HCT116 (cell line): ENCODE results near the gene NAT9. TPM values are rescaled to one million over a fixed set of nuclear protein-coding genes. Genes with fewer than 3 reads are reported as not detected.

Experiments used
- ATAC-seq: fragments of 200-7000 bp; cut with Tn5 transposase; 2 replicates; pipeline ENCODE4 v1.9.1; 2020; ENCODE audit warnings: mild to moderate bottlenecking, moderate library complexity
- BruUV-seq: library from RNA; stranded (reverse); fragments of 400-500 nt; replicated peaks from 2 replicates; lab custom pipeline; 2021; lab: Mats Ljungman, UMichigan
- CTCF ChIA-PET: fragments of 300-600 bp; sonication (Branson Sonifier 250); formaldehyde crosslinking; loops from one replicate; lab custom pipeline; 2021; ENCODE audit warnings: antibody characterized with exemption; lab: Charles Lee
- POLR2A ChIA-PET: fragments of 300-600, 350-600 bp; sonication (Branson Sonifier 250); formaldehyde crosslinking; loops from one replicate; lab custom pipeline; 2021; ENCODE audit warnings: antibody characterized with exemption; lab: Charles Lee
- RAD21 ChIA-PET, 2 experiments: fragments of 300-600 bp; sonication (Branson Sonifier 250); formaldehyde crosslinking; loops; one replicate each; lab custom pipeline; 2023; ENCODE audit warnings: low total read pairs in 2 of 2; ENCODE audit not compliant: uncharacterized antibody in 2 of 2, unreplicated experiment in 2 of 2, low non-redundant PET in 1 of 2; lab: Charles Lee
- DNase-seq: peaks from one replicate; pipeline ENCODE4 v3.0.0-alpha.2; 2010; ENCODE audit warnings: low read depth, low spot score
- H2AFZ ChIP-seq: fragments of 200-600 bp; shearing (Covaris generic), sonication (generic); 2 replicates; pipeline ENCODE4 v1.6.1; 2017; ENCODE audit warnings: low read depth, mixed run types, mixed read lengths, antibody characterized with exemption, low read length; ENCODE audit not compliant: poor library complexity, severe bottlenecking
- H3K27ac ChIP-seq: 2 replicates; pipeline ENCODE4 v1.5.1; 2012; ENCODE audit warnings: low read depth, low read length
- H3K27me3 ChIP-seq: fragments of 200-600 bp; sonication (generic); 2 replicates; pipeline ENCODE4 v1.6.1; 2016; ENCODE audit warnings: mixed run types, low read length, mixed read lengths; ENCODE audit not compliant: insufficient read depth
- H3K36me3 ChIP-seq, 2 experiments: fragments of 200-500 bp in 1 of 2; fragments of 200-600 bp in 1 of 2; sonication (Bioruptor generic) in 1 of 2; sonication (generic) in 1 of 2; 2 replicates each; pipeline versions ENCODE4 v1.5.1 to v1.6.1; 2014 to 2016; ENCODE audit warnings: low read length in 2 of 2, inconsistent platforms in 1 of 2, mixed read lengths in 1 of 2, mixed run types in 1 of 2; ENCODE audit not compliant: insufficient read depth in 2 of 2, control insufficient read depth in 1 of 2
- H3K4me1 ChIP-seq, 2 experiments: fragments of 200-600 bp in 1 of 2; sonication (generic) in 1 of 2; 2 replicates each; pipeline versions ENCODE4 v1.5.1 to v1.6.1; 2012 to 2017; ENCODE audit warnings: low read length in 2 of 2, inconsistent platforms in 1 of 2, mild to moderate bottlenecking in 1 of 2, mixed read lengths in 1 of 2, mixed run types in 1 of 2, moderate library complexity in 1 of 2; ENCODE audit not compliant: insufficient read depth in 2 of 2, control insufficient read depth in 1 of 2
- H3K4me2 ChIP-seq: fragments of 200-600 bp; sonication (generic); 2 replicates; pipeline ENCODE4 v1.6.1; 2017; ENCODE audit warnings: mixed run types, low read length, mixed read lengths
- H3K4me3 ChIP-seq, 2 experiments: fragments of 200-600 bp in 1 of 2; sonication (generic) in 1 of 2; replicated peaks in 1 of 2; 2 replicates each; pipeline ENCODE4 v1.5.1; 2011 to 2016; ENCODE audit warnings: low read length in 2 of 2, control low read depth in 1 of 2, low read depth in 1 of 2, mild to moderate bottlenecking in 1 of 2, mixed read lengths in 1 of 2, mixed run types in 1 of 2
- H3K79me2 ChIP-seq: fragments of 200-600 bp; sonication (generic); 2 replicates; pipeline ENCODE4 v1.6.1; 2017; ENCODE audit warnings: mild to moderate bottlenecking, mixed run types, low read length, moderate library complexity, mixed read lengths; ENCODE audit not compliant: insufficient read depth
- H3K9ac ChIP-seq: fragments of 200-600 bp; sonication (generic); 2 replicates; pipeline ENCODE4 v1.6.1; 2016; ENCODE audit warnings: low read length, mixed read lengths
- H3K9me2 ChIP-seq: fragments of 200-600 bp; sonication (generic), shearing (Covaris generic); 2 replicates; pipeline ENCODE4 v1.6.1; 2017; ENCODE audit warnings: mixed run types, mild to moderate bottlenecking, moderate library complexity; ENCODE audit not compliant: insufficient read depth
- H3K9me3 ChIP-seq, 2 experiments: fragments of 200-500 bp in 1 of 2; fragments of 200-600 bp in 1 of 2; sonication (Bioruptor generic) in 1 of 2; sonication (generic) in 1 of 2; 2 replicates each; pipeline ENCODE4 v1.6.1; 2014 to 2017; ENCODE audit warnings: low read length in 2 of 2, mixed read lengths in 2 of 2, inconsistent platforms in 1 of 2, low read depth in 1 of 2, mild to moderate bottlenecking in 1 of 2, mixed run types in 1 of 2, moderate library complexity in 1 of 2; ENCODE audit not compliant: control insufficient read depth in 1 of 2, insufficient read depth in 1 of 2
- H4K20me1 ChIP-seq: fragments of 200-600 bp; sonication (generic), shearing (Covaris generic); 2 replicates; pipeline ENCODE4 v1.6.1; 2017; ENCODE audit warnings: mixed run types, mild to moderate bottlenecking, moderate library complexity; ENCODE audit not compliant: insufficient read depth
- CBX3 ChIP-seq: IDR thresholded peaks from 2 replicates; pipeline ENCODE4 v1.6.1; 2012; ENCODE audit warnings: low read depth
- CEBPB ChIP-seq: IDR thresholded peaks from 2 replicates; pipeline ENCODE4 v1.6.1; 2012; ENCODE audit warnings: low read depth
- CTCF ChIP-seq, 3 experiments: fragments of 200-600 bp in 1 of 3; sonication (generic) in 1 of 3; IDR thresholded peaks in 2 of 3; conservative IDR thresholded peaks in 1 of 3; 2 replicates each; pipeline ENCODE4 v1.5.1; 2012 to 2017; ENCODE audit warnings: low read depth in 2 of 3, low read length in 2 of 3, antibody characterized with exemption in 1 of 3, borderline replicate concordance in 1 of 3, control low read depth in 1 of 3, mild to moderate bottlenecking in 1 of 3, mixed read lengths in 1 of 3, mixed run types in 1 of 3, moderate library complexity in 1 of 3; ENCODE audit not compliant: insufficient read depth in 1 of 3
- EGR1 ChIP-seq: IDR thresholded peaks from 2 replicates; pipeline ENCODE4 v1.6.1; 2012; ENCODE audit warnings: low read depth
- EZH2phosphoT487 ChIP-seq: fragments of 200-600 bp; IDR thresholded peaks from 2 replicates; pipeline ENCODE4 v1.6.1; 2018; ENCODE audit warnings: antibody characterized with exemption, borderline replicate concordance
- FOSL1 ChIP-seq: IDR thresholded peaks from 2 replicates; pipeline ENCODE4 v1.6.1; 2012; ENCODE audit warnings: low read depth
- JUND ChIP-seq: IDR thresholded peaks from 2 replicates; pipeline ENCODE4 v1.6.1; 2012
- MAX ChIP-seq: IDR thresholded peaks from 2 replicates; pipeline ENCODE4 v1.6.1; 2012
- POLR2AphosphoS5 ChIP-seq: IDR thresholded peaks from 2 replicates; pipeline ENCODE4 v1.6.1; 2011; ENCODE audit warnings: mild to moderate bottlenecking, low read depth, low read length, moderate library complexity
- RAD21 ChIP-seq: IDR thresholded peaks from 2 replicates; pipeline ENCODE4 v1.6.1; 2012; ENCODE audit warnings: low read depth, mild to moderate bottlenecking
- SIN3A ChIP-seq: IDR thresholded peaks from 2 replicates; pipeline ENCODE4 v1.6.1; 2012; ENCODE audit warnings: low read depth
- SP1 ChIP-seq: IDR thresholded peaks from 2 replicates; pipeline ENCODE4 v1.6.1; 2012; ENCODE audit warnings: low read depth
- TCF7L2 ChIP-seq: IDR thresholded peaks from 2 replicates; pipeline ENCODE4 v1.7.0; 2011; ENCODE audit warnings: borderline replicate concordance, inconsistent platforms; ENCODE audit not compliant: insufficient read depth, insufficient read length; ENCODE audit errors: extremely low read depth
- YY1 ChIP-seq: IDR thresholded peaks from 2 replicates; pipeline ENCODE4 v1.6.1; 2011; ENCODE audit warnings: low read length, low read depth, moderate library complexity, mild to moderate bottlenecking; ENCODE audit not compliant: insufficient replicate concordance; ENCODE audit errors: extremely low read depth
- ZBTB33 ChIP-seq: IDR thresholded peaks from 2 replicates; pipeline ENCODE4 v1.6.1; 2011; ENCODE audit warnings: mild to moderate bottlenecking, low read length, moderate library complexity; ENCODE audit not compliant: insufficient replicate concordance; ENCODE audit errors: extremely low read depth
- ZFX ChIP-seq: fragments of 450-650 bp; IDR thresholded peaks from 2 replicates; pipeline ENCODE4 v1.6.1; 2017
- ZNF274 ChIP-seq: fragments of 200-500 bp; sonication (Bioruptor generic); IDR thresholded peaks from 2 replicates; pipeline ENCODE4 v1.6.1; 2014; ENCODE audit warnings: mild to moderate bottlenecking, low read depth, low read length, inconsistent platforms
- intact Hi-C: fragments of 100-400 bp; cut with micrococcal nuclease; formaldehyde crosslinking; loops from 2 replicates; pipeline ENCODE4 v1.10.0; 2022
- total RNA-seq: library from RNA; stranded (reverse); gene quantifications from one replicate; pipeline ENCODE4 v1.2.1, GENCODE V29; 2021; ENCODE audit not compliant: unreplicated experiment

The NAT9 gene
- total RNA-seq, 1 experiment from 2014 or later, result 88.7 TPM

GRCh38 chr17:74723891-74724290 is 52.3 kb downstream of the NAT9 start:
- H3K9me2 ChIP-seq, result no peaks in the 10 kb centered on the region
- ChIA-PET POLR2A (no interaction called here), CTCF (interaction anchor here (1.2 to 1.3 kb wide), 2 partner anchors 20 to 67 kb away, joined by 3 read pairs; no protein-coding TSS in a partner anchor), RAD21 (no interaction called here)
- no peak overlapping the region for H3K27ac ChIP-seq
- H3K79me2 ChIP-seq, result no peaks in the 10 kb centered on the region
- intact Hi-C loops, result no loop called here
- H3K9ac ChIP-seq, result no peak overlapping the region
- H4K20me1 ChIP-seq, result no peaks in the 10 kb centered on the region
- peaks cover 0 to 4% of the 10 kb centered on the region in 2 experiments; a peak in 1 of 4 replicates for H3K9me3 ChIP-seq
- no peak for TF ChIP-seq FOSL1
- TF ChIP-seq MAX, result no peak
- TF ChIP-seq RAD21, result no peak
- no peak for TF ChIP-seq JUND
- TF ChIP-seq TCF7L2, result no peak
- no peak for TF ChIP-seq YY1
- no peak for TF ChIP-seq SIN3A
- no peak for TF ChIP-seq ZFX
- TF ChIP-seq EGR1, result no peak
- no peak for TF ChIP-seq SP1
- TF ChIP-seq POLR2AphosphoS5, result no peak
- TF ChIP-seq ZBTB33, result no peak
- no peak for TF ChIP-seq CEBPB
- TF ChIP-seq CBX3, result no peak
- no peak for TF ChIP-seq EZH2phosphoT487
- no peak for TF ChIP-seq CTCF (IDR thresholded peaks at IDR 0.05 in 2 of 3, conservative IDR thresholded peaks at IDR 0.05 in 1 of 3; ENCODE audit: borderline replicate concordance in 1 of 3, insufficient read depth in 1 of 3, low read depth in 2 of 3, low read length in 2 of 3)
- no peak for TF ChIP-seq ZNF274
- H3K27me3 ChIP-seq, result peaks cover 17% of the 10 kb centered on the region; the same call in 1 of the 2 replicates
- DNase-seq (no peak), ATAC-seq (no peak)
- H3K4me2 ChIP-seq, result no peak overlapping the region
- H3K36me3 ChIP-seq, result no peaks in the 10 kb centered on the region
- no peak overlapping the region for H2AFZ ChIP-seq
- H3K4me3 ChIP-seq, result no peak overlapping the region
- no TSS peak for BruUV-seq
- no peaks in the 10 kb centered on the region for H3K4me1 ChIP-seq
